Measurements from ENCODE around the gene ABCC8.

The ABCC8 gene

GRCh38 chr11:17476317-17477083 is at the start of gene ABCC8:
TSS of gene ABCC8 (minus strand) at chr11:17476845. CDS start at chr11:17476776, 69 bp downstream.
- H3K9ac ChIP-seq (ENCODE audit: low read length) = no peak within 1 kb of the TSS
- H3K27me3 ChIP-seq (ENCODE audit: insufficient read depth, low read length) = no peaks in the 10 kb centered on the region
- no peak within 1 kb of the TSS for H3K4me3 ChIP-seq (ENCODE audit: low read depth, low read length, poor library complexity, severe bottlenecking)
- no peaks in the 10 kb centered on the region for H3K79me2 ChIP-seq (ENCODE audit: insufficient read depth, low read length)
- TF ChIP-seq CTCF (IDR thresholded peaks at IDR 0.05; ENCODE audit: low read length) (no peak), EZH2 (IDR thresholded peaks at IDR 0.05; ENCODE audit: borderline replicate concordance, low read length) (no peak)
- no peaks in the 10 kb centered on the region for H3F3A ChIP-seq (ENCODE audit: insufficient read depth, low read length)
- H2AFZ ChIP-seq (ENCODE audit: low read length) = no peak within 1 kb of the TSS
- H3K36me3 ChIP-seq (ENCODE audit: insufficient read depth, low read length) = no peaks in the 10 kb centered on the region
- H3K9me2 ChIP-seq (ENCODE audit: low read depth, low read length) = no peaks in the 10 kb centered on the region
- H3K27ac ChIP-seq (ENCODE audit: low read depth, low read length, poor library complexity, severe bottlenecking) = no peak within 1 kb of the TSS
- no peaks in the 10 kb centered on the region for H4K20me1 ChIP-seq (ENCODE audit: insufficient read depth, low read length)
- no peaks in the 10 kb centered on the region for H3K4me1 ChIP-seq (ENCODE audit: insufficient read depth, low read length, severe bottlenecking)
- no peak within 1 kb of the TSS for H3K4me2 ChIP-seq (ENCODE audit: low read length)
- H3K9me3 ChIP-seq (ENCODE audit: low read length) = no peaks in the 10 kb centered on the region

- no peak for TF ChIP-seq EZH2 (IDR thresholded peaks at IDR 0.05; ENCODE audit: borderline replicate concordance, low read length)
- no peak for TF ChIP-seq CTCF (IDR thresholded peaks at IDR 0.05; ENCODE audit: low read length)
- no peak overlapping the region for H3K4me3 ChIP-seq (ENCODE audit: low read depth, low read length, poor library complexity, severe bottlenecking)
- H3F3A ChIP-seq (ENCODE audit: insufficient read depth, low read length) = no peaks in the 10 kb centered on the region
- H3K9me2 ChIP-seq (ENCODE audit: low read depth, low read length) = no peaks in the 10 kb centered on the region
- H3K27me3 ChIP-seq (ENCODE audit: insufficient read depth, low read length) = peaks cover 8% of the 10 kb centered on the region
- H3K9me3 ChIP-seq (ENCODE audit: low read length) = no peaks in the 10 kb centered on the region
- H3K36me3 ChIP-seq (ENCODE audit: insufficient read depth, low read length) = no peaks in the 10 kb centered on the region
- no peak overlapping the region for H3K27ac ChIP-seq (ENCODE audit: low read depth, low read length, poor library complexity, severe bottlenecking)
- no peak overlapping the region for H2AFZ ChIP-seq (ENCODE audit: low read length)
- H3K4me2 ChIP-seq (ENCODE audit: low read length) = no peak overlapping the region
- no peak overlapping the region for H3K9ac ChIP-seq (ENCODE audit: low read length)
- H4K20me1 ChIP-seq (ENCODE audit: insufficient read depth, low read length) = no peaks in the 10 kb centered on the region
- no peaks in the 10 kb centered on the region for H3K79me2 ChIP-seq (ENCODE audit: insufficient read depth, low read length)
- no peaks in the 10 kb centered on the region for H3K4me1 ChIP-seq (ENCODE audit: insufficient read depth, low read length, severe bottlenecking)
These were observed 49.7 kb upstream of the ABCC8 start for GRCh38 chr11:17526326-17526725.

- no peaks in the 10 kb centered on the region for H3K9me2 ChIP-seq (ENCODE audit: low read depth, low read length)
- no peaks in the 10 kb centered on the region for H4K20me1 ChIP-seq (ENCODE audit: insufficient read depth, low read length)
- H3K4me3 ChIP-seq (ENCODE audit: low read depth, low read length, poor library complexity, severe bottlenecking) = no peak overlapping the region
- peaks cover 8% of the 10 kb centered on the region for H3K27me3 ChIP-seq (ENCODE audit: insufficient read depth, low read length)
- H3K36me3 ChIP-seq (ENCODE audit: insufficient read depth, low read length) = no peaks in the 10 kb centered on the region
- H2AFZ ChIP-seq (ENCODE audit: low read length) = no peak overlapping the region
- TF ChIP-seq CTCF (IDR thresholded peaks at IDR 0.05; ENCODE audit: low read length) = no peak
- no peak for TF ChIP-seq EZH2 (IDR thresholded peaks at IDR 0.05; ENCODE audit: borderline replicate concordance, low read length)
- no peaks in the 10 kb centered on the region for H3F3A ChIP-seq (ENCODE audit: insufficient read depth, low read length)
- no peak overlapping the region for H3K4me2 ChIP-seq (ENCODE audit: low read length)
- H3K4me1 ChIP-seq (ENCODE audit: insufficient read depth, low read length, severe bottlenecking) = no peaks in the 10 kb centered on the region
- H3K79me2 ChIP-seq (ENCODE audit: insufficient read depth, low read length) = no peaks in the 10 kb centered on the region
- H3K27ac ChIP-seq (ENCODE audit: low read depth, low read length, poor library complexity, severe bottlenecking) = no peak overlapping the region
- no peaks in the 10 kb centered on the region for H3K9me3 ChIP-seq (ENCODE audit: low read length)
- H3K9ac ChIP-seq (ENCODE audit: low read length) = no peak overlapping the region
These were observed 48.9 kb upstream of the ABCC8 start for GRCh38 chr11:17525570-17525969.

Data from OCI-LY1 (cell line).